DMS153 treated with DMSO at 0.1 percent for 48 hours (cell line): Measurements from ENCODE around the gene ABHD2.
"Not testable (repeated sequence)": the region's sequence is repeated elsewhere in the genome, so short reads cannot be mapped to it uniquely, and the experiment has no call there.

ENCODE experiments used
- DNase-seq: peaks from one replicate; lab custom pipeline; 2025; ENCODE audit not compliant: unreplicated experiment; lab: John Stamatoyannopoulos, UW

Gene ABHD2

DNA sequence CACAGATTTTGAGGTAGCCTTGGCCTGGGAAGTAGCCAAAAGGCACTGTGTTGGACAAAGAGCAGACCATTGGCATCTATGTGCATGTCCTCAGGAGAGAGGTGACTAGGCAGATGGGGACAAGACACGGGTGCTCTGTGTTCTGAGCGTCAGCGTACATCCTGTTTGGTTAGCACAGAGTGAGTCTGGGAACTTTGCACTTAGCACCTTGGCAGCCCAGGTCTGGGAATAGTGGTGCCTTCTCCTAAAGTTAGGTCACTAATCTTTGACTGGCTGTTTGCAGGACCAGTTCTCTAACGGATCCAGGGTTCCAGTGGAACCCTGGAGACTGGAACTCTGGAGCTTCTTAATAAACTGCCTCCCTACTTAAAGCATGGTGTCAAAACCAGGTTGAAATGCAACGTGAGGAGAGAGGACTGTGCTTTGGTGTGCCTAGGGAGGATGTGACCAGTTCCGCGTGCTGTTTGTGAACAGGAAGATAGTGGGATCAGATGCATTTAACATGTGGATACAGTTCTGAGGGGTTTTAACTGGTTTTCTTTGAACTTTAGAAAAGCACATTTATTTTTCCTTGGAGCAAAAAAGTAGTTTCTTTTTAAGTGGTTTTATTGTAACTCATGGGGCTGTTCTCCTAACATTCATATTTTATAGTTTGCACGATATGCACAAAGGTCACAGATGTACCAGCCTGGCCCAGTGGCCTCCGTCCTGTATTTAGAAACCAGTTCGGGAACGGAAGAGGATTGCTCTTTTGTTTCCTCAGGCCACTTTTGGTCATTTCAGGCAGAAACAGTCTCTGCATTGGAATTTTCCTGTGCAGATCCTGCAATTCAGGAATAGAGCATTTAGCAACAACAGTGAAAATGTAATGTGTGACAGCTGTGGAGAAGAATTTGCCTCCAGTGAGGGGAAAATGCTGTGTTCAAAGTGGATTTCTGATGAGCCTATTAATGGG lies 48.8 kb downstream of the ABHD2 start:
- DNase-seq = no peak

DNA sequence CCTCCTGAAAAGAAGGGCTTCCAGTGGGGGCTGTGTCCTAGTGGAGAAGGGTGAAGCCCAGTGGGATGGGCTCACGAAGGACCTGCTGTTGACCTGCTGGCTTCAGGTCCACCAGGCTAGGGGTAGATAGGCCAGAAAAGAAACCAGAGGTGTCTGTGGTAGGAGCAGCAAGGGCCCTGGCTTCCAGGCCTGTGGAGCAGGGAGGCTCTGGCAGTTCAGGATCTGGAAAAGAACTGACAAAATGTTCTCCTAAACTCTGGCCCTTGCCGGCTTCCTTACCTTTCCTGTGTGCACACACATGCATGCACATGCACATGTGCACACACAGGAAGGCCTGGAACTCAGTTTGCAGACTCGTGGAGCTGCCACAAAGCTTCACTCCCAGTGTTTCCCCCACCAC lies 49.7 kb downstream of the ABHD2 start:
- no peak for DNase-seq

DNA sequence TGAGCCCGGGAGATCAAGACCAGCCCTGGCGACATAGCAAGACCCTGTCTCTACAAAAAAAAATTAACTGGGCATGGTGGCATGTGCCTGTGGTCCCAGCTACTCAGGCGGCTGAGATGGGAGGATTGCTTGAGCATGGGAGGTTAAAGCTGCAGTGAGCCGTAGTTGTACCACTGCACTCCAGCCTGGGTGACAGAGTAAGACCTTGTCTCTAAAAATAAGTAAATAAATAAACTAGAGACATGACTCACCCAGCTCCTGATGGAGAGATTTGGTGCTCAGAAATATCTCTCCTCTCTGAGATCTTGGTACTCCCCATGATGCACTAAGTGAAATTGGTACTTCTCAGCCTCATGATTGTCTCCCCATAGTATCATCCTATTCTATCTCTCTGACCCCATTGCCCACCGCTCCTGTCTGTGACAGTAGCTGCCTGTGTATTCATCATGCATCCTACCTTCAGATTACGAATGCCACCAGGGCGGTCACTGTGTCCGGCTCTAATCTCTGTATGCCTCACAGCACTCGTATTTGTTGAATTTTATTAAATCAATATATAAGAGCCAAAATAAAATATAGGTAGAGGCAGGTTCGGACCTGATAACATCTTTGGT lies 50.9 kb downstream of the ABHD2 start:
- DNase-seq = no peak

DNA sequence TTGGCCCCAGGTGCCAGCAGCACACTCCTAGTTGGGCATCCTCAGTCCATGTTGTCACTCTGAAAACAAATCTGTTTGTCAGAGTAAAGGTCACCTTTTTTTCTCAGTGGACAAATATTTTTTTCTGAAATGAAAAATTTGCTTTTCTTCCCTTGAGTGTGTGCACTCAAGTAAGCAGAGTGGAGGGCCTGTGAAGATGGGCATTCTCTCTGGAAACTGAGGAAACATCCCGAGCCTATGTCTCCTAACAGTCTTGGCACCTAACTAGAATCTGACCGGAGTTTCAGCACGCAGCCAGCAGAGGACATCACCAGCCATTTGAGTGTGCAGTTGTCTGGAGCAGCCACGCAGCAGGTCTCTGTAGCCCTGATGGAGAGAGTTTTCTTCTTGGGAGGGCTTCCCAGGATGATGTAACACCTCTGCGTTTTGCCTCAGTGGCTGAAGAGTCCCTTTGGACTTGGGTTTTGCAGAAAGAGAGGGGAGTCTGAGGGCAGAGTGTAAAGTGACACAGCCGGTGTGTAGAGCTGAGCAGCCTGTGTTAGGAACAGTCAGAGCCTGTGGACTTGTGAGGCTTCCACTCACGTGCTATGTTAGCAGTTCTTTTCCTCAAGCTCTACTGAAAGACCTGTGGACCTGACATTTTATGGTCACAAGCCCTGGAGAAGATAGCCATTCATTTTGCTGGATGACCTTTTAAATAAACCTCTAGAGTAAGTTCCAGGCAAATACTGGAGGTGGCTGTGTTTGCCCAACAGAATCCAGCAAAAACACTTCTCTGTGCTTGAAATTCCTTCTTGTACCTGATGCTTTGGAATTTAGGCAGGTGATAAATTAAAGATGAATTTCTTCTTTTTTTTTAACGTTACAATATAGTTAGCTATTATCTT lies 51.6 kb downstream of the ABHD2 start:
- DNase-seq = no peak

DNA sequence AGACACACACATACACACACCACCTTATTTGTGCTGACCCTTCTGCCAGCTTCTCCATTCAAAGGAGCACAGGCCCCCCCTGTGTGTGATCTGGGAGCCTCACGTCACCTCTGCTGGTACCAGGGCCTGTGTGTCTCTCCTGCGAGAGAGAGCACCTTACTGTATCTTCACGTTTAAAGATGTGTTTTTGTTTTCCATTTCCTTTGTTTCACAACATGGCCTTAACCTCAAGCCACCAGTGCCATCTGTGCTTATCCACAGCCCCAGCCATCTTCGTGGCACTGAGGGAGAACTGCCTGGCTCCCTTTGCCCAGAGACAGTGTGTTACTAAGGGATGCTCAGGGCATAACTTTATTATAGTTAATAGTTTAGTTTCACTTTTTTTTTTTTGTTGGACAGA lies 52.3 kb downstream of the ABHD2 start:
- no peak for DNase-seq

DNA sequence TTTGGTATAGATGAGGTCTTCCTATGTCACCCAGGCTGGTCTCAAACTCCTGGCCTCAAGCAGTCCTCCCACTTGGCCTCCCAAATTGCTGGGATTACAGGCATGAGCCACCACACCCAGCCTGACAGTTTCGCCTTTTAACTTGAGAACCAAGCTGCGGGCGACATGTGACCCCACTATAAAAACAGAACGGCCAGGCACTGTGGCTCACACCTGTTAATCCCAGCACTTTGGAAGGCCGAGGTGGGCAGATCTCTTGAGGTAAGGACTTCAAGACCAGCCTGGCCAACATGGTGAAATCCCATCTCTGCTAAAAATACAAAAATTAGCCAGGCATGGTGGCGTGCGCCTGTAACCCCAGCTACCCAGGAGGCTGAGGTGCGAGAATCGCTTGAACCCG lies 52.9 kb downstream of the ABHD2 start:
- not testable (repeated sequence) for DNase-seq

DNA sequence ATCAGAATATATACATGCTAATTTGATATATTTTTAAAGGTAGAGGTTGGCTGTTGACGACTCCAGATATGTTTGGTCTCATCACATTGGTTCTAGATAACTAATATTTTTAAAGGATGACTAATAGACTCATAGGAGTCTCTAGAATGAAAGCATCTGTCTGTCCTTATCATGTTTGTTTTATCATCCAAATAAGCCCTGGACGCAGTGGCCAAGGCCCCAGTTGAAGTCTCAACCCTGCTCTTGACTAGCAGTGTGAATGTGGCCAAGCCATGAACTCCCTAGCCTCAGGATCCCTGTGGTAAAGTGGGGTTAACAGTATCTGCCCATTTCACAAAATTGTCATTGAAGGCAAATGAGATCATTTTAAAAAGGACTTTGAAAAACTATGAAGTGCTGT lies 53.6 kb downstream of the ABHD2 start:
- no peak for DNase-seq

DNA sequence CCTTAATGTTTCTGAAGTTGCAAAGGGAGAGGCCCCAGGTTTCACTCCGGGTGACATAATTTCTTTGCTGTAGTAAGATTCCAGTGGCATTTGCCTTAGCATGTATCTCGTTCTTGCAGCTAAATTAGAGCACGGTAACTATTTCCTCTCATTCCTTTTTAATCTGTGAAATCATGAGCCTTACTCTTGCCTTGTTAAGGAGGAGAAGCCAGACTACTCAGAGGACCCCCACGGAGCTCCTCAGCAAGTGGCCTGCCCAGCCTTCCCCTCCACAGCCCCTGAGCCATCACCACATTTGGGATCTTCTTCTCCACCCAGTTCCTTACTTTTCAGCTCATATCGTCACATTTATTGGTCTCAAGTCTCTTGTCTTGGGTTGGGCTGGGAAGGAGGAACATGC lies 54.2 kb downstream of the ABHD2 start:
- no peak for DNase-seq

DNA sequence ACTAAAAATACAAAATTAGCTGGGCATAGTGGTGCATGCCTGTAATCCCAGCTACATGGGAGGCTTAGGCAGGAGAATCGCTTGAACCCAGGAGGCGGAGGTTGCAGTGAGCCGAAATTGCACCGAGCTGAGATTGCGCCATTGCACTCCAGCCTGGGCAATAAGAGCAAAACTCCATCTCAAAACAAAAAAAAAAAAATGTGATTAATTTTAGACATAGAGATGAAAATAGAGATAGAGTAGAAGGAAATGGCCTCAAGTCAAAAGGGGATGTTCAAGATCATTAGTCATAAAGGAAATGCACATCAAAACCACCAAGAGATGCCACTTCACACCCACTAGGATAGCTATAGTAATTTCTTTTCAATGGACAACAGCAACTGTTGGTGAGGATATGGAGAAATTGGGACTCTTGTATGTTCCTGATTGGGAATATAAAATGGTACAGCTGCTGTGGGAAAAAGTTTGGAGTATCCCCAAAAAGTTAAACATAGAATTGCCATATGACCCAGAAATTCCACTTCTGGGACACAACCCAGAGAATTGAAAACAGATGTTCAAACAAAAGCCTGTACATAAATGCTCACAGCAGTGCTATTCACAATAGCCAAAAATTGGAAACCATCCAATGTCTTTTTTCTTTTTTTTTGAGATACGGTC lies 55.4 kb downstream of the ABHD2 start:
- no peak for DNase-seq

DNA sequence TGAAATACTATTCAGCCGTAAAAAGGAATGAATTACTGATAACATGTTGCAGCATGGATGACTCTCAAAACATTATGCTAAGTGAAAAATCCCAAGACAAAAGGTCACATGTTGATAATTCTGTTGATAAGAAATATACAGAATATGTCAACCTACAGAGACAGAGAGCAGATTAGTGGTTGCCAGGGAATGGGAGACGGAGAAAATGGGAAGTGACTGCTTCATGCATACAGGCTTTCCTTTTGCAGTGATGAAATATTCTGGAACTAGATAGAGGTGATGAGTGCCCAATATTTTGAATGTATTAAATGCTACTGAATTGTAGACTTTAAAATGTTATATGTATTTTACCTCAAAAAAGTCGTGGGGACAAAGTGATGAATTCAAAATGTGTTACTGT lies 56.2 kb downstream of the ABHD2 start:
- DNase-seq = no peak

DNA sequence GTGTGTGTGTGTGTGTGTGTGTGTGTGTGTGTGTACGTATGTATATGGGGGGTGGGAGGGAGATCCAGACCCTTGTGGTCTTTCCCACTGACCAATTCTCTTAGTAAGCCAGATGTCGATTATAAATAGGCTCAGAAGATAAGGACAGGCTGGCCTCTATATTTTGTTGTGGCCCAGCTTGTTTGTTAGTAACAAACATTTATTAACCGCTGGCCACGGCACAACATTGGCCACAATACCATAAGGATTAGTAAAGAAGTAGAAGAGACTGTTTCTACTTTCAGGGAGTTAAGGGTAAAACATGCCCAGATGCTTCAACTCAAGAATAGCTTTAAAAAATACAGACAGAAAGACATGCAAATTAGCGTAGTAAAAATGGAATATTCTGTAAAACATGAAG lies 58.1 kb downstream of the ABHD2 start:
- DNase-seq = no peak

DNA sequence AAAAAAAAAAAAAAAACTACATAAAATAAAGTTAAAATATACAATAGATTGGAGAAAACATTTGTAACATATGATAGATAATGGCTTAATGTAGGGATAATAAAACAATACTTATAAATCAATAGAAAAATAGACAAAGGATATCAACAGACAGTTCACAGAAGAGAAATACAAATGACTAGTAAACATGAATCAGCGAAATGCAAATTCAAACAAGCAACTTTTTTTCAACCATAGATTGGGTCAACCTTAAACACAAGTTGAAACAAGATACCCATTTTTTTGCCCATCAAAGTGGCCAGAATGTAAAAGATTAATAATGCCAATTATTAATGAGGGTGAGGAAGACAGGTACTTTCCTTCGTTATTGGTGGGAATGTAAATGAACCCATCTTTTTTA lies 59.9 kb downstream of the ABHD2 start:
- no peak for DNase-seq

DNA sequence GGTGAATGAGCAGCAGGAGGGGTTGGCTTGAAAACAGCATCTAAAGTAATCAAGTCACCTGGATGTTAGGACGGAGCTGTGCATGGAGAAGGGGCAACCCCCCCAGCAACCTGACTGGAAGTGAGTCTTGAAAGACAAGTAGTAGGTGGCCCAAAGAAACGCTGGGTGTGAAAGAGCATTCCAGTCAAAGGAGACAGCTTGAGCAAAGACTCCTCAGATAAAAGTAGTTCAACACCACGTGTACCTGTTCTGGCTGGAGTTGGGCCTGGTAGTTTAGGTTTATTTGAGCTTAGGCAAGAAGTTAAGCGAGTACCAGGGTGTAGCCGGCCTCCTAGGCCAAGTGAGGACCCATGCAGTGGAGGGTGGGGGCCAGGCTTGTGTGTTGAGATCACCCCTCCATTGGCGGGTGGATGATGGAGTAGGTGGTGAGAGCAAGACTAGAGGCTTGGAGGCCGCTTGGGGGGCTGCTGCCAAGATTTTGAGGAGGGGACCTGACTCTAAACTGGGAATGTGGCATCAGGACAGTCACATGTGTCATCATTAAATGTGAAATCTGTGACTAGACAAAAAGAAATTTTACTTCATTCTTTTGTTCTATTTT lies 61.3 kb downstream of the ABHD2 start:
- DNase-seq = no peak

DNA sequence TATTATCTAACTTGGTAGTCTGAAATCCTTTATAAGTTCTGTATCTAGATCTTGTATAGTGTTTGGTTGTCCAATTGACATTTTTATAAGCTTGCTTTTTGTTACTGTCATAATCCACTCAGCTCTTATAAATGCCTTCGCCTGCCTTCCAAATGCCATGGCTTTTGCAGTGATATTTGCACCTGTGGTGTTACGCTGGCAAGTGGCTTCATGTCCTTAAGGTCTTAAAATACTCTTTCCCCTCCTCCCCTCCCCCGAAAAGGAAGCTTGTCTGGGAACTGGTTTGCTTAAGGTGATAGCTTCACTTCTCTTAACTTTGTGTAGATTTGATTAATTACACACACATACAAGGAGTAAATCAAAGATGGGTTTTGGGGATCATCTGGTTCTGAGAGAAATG lies 62.0 kb downstream of the ABHD2 start:
- no peak for DNase-seq

DNA sequence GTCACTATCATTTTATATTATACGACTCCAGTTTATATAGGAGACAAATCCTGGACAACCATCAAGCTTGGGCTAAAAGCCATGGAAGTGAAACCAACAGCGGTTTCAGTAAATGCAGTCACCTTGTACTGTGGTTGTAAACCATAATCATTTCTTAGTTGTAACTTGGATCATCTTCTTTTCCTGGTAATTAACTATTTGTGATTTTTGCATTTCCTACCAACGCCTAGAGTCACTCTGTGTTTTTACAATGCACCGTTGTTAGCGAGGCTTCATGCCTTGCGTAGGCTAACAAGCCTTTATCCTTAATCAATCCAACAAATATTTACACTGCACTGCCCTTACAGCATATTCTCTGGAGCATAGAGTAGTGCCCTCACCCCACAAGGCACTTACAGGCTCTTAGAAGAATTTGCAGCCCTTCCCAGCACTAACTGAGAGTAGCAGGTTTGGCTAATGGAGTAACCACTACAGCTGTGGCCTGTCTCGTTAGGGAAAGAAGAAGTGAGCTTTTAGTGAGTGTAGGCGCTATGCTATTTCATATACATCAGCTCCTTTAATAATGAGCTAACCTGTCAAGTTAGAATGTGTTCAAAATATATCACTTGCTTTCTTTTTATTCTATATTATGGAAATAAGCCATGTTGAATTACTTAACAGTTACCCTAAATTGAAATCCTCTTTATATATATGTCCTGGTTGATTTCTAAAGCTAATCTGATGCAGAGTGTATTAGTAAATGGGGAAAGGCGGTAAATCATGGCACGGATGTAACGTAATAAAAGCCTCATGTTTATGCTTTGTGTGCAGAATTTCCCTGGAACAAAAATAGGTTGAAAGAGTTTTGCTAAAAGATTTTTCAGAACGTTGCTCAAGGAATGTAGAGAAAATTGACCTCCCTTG lies 62.8 kb downstream of the ABHD2 start:
- no peak for DNase-seq

DNA sequence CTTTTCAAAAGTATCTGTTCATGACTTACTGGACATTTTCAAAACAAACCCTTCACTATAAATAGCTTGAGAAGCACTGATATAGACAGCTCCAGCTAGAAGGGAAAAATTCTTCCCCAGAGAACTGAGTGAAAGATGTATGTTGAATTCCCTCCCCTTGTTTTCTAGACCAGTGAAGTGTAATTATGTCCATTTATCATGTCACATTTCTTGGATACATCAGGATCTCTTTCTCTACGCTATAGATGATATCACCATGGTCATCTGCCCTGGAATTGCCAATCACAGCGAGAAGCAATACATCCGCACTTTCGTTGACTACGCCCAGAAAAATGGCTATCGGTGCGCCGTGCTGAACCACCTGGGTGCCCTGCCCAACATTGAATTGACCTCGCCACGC lies 66.9 kb downstream of the ABHD2 start:
- no peak for DNase-seq

DNA sequence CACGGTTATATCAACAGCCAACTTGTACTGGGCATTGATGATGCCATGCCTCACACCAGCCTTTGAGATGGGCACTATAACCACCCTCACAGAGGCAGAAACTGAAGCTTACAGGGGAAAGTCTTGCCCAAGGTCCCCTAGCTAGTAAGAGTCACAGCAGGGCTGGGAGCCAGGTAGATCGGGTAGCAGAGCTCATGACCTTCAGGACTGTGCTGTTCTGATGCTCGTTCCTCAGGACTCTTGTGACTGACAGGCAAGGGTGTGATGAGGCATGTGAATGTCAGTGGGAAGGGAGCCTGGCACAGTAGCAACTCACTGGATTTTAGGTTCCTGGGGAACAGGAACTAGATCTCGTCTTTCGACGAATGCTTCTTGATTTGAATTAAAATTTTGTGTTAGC lies 67.4 kb downstream of the ABHD2 start:
- no peak for DNase-seq

DNA sequence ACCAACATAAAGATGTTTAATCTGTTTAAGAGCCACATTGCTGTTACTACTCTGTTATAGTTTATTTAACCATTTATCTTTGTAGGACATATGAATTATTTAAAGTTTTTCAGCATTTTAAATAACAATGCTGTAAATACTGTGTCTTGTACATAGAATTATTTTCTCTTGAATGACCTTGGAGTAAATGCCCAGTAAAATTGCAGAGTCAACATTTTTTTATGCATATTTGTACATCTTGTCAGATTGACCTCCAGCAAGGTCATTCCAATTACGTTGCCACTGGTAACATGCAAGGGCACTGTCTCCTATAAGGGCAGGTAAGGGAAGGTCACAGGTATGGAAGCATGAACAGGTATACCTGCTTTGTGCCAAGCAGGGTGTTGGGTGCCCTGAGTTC lies 68.8 kb downstream of the ABHD2 start:
- no peak for DNase-seq

DNA sequence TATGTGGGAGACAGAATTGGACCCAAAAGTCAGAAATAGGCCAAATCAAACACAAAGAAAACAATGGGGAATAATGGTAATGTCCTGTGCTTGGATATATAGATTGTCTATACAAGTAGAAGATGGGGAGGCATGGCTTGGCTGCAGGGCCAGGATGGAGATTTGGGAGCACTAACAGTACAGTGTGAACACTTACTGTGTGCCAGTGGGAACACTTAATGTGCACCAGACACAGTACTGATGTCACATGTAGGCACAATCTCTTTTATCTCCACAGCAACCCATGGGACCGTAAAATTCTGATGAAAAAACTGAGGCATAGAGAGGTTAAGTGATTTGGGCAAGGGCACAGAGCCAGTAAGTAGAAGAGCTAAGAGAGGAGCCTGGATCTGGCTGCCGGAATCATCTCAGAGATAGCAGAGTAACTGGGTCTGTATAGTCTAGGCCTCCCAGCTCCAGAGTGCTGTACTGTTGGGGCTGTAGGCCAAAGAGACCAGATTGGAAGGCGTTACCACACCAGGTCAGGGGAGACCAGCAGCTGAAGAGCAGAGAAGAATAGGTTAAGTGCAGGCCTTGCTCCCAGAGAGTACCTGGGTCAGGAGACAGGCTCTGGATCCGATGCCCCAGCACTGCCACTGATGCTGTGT lies 69.8 kb downstream of the ABHD2 start:
- DNase-seq = no peak
